ENCODE results near the gene SFSWAP.
"Not testable (repeated sequence)": the region's sequence is repeated elsewhere in the genome, so short reads cannot be mapped to it uniquely, and the experiment has no call there.

Gene SFSWAP

DNA sequence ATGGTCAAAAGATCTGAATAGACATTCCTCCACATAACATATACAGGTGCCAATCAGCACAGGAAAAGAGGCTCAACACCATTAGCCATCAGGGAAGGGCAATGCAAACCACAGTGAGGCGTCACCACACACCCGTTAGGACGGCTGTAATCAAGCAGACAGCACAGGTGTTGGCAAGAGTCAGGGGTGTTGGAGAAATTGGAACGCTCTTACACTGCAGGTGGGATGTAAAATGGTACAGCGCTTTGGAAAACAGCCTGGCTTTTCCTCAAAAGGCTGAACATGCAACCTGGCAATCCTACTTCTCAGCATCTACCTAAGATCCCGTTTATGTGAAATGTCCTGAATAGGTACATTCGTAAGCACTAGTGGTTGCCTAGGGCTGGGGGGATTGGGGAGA lies 95.8 kb downstream of the SFSWAP start:
- no peak overlapping the region for H3K4me3 Mint-ChIP-seq
- H3K9me3 Mint-ChIP-seq: peaks cover 12% of the 10 kb centered on the region
- H3K4me1 Mint-ChIP-seq: peaks cover 6% of the 10 kb centered on the region
- no peak for TF ChIP-seq CTCF (IDR thresholded peaks at IDR 0.05; ENCODE audit: unreplicated experiment in 3 of 3)
- peaks cover 9% of the 10 kb centered on the region for H3K27me3 Mint-ChIP-seq (ENCODE audit: low read depth)
- peaks cover 13% of the 10 kb centered on the region for H3K36me3 Mint-ChIP-seq (ENCODE audit: low read depth)
- H3K27ac Mint-ChIP-seq: no peak overlapping the region

GRCh38 chr12:131808744-131809371 lies 98.0 kb downstream of the SFSWAP start:
- peaks cover 24% of the 10 kb centered on the region for H3K9me3 Mint-ChIP-seq
- H3K36me3 Mint-ChIP-seq (ENCODE audit: low read depth): peaks cover 13% of the 10 kb centered on the region
- peaks cover 9% of the 10 kb centered on the region for H3K27me3 Mint-ChIP-seq (ENCODE audit: low read depth)
- no peak for TF ChIP-seq CTCF (IDR thresholded peaks at IDR 0.05; ENCODE audit: unreplicated experiment in 3 of 3)
- H3K4me1 Mint-ChIP-seq: peaks cover 4% of the 10 kb centered on the region
- no peak overlapping the region for H3K4me3 Mint-ChIP-seq
- no peak overlapping the region for H3K27ac Mint-ChIP-seq

- H3K27me3 Mint-ChIP-seq (ENCODE audit: low read depth); H3K4me1 Mint-ChIP-seq; H3K4me3 Mint-ChIP-seq; H3K36me3 Mint-ChIP-seq (ENCODE audit: low read depth); H3K27ac Mint-ChIP-seq: not testable (repeated sequence)
- H3K9me3 Mint-ChIP-seq: peaks cover 24% of the 10 kb centered on the region
Observed at GRCh38 chr12:131809476-131810254, 98.8 kb downstream of the SFSWAP start.

GRCh38 chr12:131810726-131811125 lies 99.8 kb downstream of the SFSWAP start:
- H3K4me3 Mint-ChIP-seq: no peak overlapping the region

GRCh38 chr12:131815131-131815530 lies 104.2 kb downstream of the SFSWAP start:
- Mint-ChIP-seq H3K4me1 (no peaks in the 10 kb centered on the region), H3K9me3 (peaks cover 18% of the 10 kb centered on the region), H3K36me3 (ENCODE audit: low read depth) (peaks cover 7% of the 10 kb centered on the region), H3K27ac (no peak overlapping the region), H3K4me3 (no peak overlapping the region), H3K27me3 (ENCODE audit: low read depth) (peaks cover 3% of the 10 kb centered on the region)
- no peak for TF ChIP-seq CTCF (IDR thresholded peaks at IDR 0.05; ENCODE audit: unreplicated experiment in 3 of 3)

More at GRCh38 chr12:131810726-131811125, 99.8 kb downstream of the SFSWAP start:
- Mint-ChIP-seq H3K27me3 (ENCODE audit: low read depth) (peaks cover 9% of the 10 kb centered on the region), H3K9me3 (peaks cover 21% of the 10 kb centered on the region), H3K4me1 (no peaks in the 10 kb centered on the region), H3K27ac (no peak overlapping the region), H3K36me3 (ENCODE audit: low read depth) (peaks cover 7% of the 10 kb centered on the region)
- no peak for TF ChIP-seq CTCF (IDR thresholded peaks at IDR 0.05; ENCODE audit: unreplicated experiment in 3 of 3)

DNA sequence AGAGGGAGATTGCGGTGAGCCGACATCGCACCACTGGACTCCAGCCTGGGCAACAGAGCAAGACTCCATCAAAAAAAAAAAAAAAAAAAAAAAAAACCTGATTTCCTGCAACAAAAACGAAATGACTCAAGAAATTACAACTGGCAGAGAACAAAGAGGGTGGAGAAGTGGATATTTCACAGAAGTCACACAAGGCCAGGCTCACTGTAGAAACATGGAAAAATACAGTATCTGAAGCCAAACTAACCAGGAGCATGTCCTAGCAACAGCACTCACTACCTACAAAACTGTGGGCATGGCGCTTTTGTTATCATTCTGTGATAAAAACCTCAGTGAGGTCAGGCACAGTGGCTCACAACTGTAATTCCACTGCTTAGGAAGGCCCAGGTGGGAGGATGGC lies 105.6 kb downstream of the SFSWAP start:
- Mint-ChIP-seq H3K27ac (no peak overlapping the region), H3K27me3 (ENCODE audit: low read depth) (peaks cover 3% of the 10 kb centered on the region), H3K4me3 (no peak overlapping the region), H3K9me3 (peaks cover 14% of the 10 kb centered on the region), H3K36me3 (ENCODE audit: low read depth) (peaks cover 7% of the 10 kb centered on the region), H3K4me1 (no peaks in the 10 kb centered on the region)
- TF ChIP-seq CTCF (IDR thresholded peaks at IDR 0.05; ENCODE audit: unreplicated experiment in 3 of 3): no peak
